Skin epidermis (tissue), 12 donors: Measurements from ENCODE around the gene PCSK4.
"Not testable (repeated sequence)": the region's sequence is repeated elsewhere in the genome, so short reads cannot be mapped to it uniquely, and the experiment has no call there.

Experiments
- H3K27ac ChIP-seq, 21 experiments: fragments of 200-600 bp; sonication (generic) in 11 of 21; one replicate each; pipeline ENCODE4 v1.5.0; 2020; ENCODE audit warnings: mild to moderate bottlenecking in 3 of 21, inconsistent platforms in 2 of 21, moderate library complexity in 2 of 21
- H3K4me3 ChIP-seq, 7 experiments: fragments of 200-600 bp; sonication (generic) in 2 of 7; one replicate each; pipeline ENCODE4 v1.5.0; 2020; ENCODE audit warnings: inconsistent platforms in 2 of 7, mild to moderate bottlenecking in 2 of 7, moderate library complexity in 1 of 7

PCSK4 gene

GRCh38 chr19:1523412-1524286, 33.5 kb upstream of the PCSK4 start, which contains the start of gene PLK5:
PLK5 (plus strand) TSS chr19:1524077; CDS start chr19:1526997, 2,920 bp downstream.
- no peak within 1 kb of the TSS for H3K27ac ChIP-seq

DNA sequence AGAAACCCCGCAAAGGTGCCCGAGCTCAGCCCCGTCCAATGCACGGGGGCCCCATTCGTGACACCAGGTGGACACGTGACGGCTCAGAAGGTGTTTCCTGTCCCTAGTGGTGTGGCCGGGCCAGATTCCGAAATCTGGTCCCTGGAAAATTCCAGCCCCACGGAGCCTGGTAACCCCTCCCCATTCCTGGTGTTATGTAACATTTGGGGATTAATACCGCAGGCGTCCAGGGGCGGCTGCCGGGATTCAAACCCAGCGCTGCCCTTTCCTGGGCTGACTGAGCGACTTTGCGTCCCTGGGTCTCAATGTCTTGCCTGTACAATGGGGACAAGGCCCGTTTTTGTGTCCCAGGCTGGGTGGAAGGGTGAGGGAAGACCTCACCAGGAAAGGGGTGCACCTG, 32.7 kb upstream of the PCSK4 start:
- no peak overlapping the region for H3K4me3 ChIP-seq
- no peak overlapping the region for H3K27ac ChIP-seq

More at GRCh38 chr19:1523412-1524286, 33.5 kb upstream of the PCSK4 start, which contains the start of gene PLK5:
- peak within 1 kb of the TSS in 1 of 7 experiments; percentile 21 for H3K4me3 ChIP-seq

- no peak overlapping the region for H3K4me3 ChIP-seq
- H3K27ac ChIP-seq, result no peak overlapping the region
These were observed 31.9 kb upstream of the PCSK4 start for GRCh38 chr19:1522061-1522460.

GRCh38 chr19:1521636-1522035, 31.5 kb upstream of the PCSK4 start:
- no peak overlapping the region for H3K4me3 ChIP-seq
- no peak overlapping the region for H3K27ac ChIP-seq

DNA sequence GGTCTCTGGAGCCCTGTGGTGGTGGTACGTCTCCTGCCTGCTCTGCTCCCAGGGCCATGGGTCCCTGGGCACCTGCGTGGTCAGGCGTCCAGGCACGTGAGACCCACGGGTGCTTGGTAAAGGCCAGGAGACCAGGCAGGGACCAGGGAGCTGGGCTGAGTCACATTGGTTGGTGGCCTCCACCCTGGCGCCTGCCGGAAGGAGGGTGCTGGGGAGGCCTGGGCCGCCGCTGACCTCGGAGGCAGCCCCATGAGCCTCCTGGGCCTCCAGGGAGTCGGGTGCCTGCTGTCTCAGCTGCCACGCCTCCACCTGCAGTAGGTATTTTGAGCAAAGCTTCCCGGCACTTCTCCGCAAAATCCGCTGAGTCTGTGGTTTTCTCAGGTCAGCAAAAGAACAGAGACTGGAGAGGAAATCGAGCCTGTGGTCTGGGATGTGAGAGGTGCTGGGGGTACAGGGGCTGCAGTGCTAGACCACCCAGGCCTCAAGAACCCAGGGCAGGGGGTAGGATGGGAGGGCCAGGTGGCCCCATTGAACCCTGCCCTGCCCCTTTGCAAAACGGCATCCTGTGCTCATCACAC, 30.1 kb upstream of the PCSK4 start:
- Histone ChIP-seq H3K4me3 (no peak overlapping the region), H3K27ac (no peak overlapping the region)

- not testable (repeated sequence) for H3K4me3 ChIP-seq, H3K27ac ChIP-seq
These were observed 29.7 kb upstream of the PCSK4 start for GRCh38 chr19:1519802-1520201.

- Histone ChIP-seq H3K4me3 (no peak overlapping the region), H3K27ac (no peak overlapping the region)
These were observed 28.3 kb upstream of the PCSK4 start for GRCh38 chr19:1518471-1518870.

DNA sequence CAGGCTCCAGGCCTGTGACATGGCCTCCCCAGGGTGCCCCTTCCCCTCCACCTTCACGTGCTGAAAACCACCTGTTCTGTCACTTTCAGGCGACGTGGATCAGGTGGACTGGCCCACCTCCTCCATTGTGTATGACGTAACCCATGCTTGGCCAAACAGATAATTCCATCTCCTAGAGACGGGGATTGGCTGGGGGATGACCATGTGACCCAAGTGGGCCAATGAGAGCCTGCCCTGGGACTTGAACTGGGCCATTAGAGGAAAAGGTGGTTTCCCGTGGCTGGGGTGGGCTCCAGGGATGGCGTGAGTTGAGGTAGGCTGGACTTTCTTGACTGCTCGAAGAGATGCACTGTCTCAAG, 26.2 kb upstream of the PCSK4 start:
- Histone ChIP-seq H3K4me3 (no peak overlapping the region), H3K27ac (no peak overlapping the region)

DNA sequence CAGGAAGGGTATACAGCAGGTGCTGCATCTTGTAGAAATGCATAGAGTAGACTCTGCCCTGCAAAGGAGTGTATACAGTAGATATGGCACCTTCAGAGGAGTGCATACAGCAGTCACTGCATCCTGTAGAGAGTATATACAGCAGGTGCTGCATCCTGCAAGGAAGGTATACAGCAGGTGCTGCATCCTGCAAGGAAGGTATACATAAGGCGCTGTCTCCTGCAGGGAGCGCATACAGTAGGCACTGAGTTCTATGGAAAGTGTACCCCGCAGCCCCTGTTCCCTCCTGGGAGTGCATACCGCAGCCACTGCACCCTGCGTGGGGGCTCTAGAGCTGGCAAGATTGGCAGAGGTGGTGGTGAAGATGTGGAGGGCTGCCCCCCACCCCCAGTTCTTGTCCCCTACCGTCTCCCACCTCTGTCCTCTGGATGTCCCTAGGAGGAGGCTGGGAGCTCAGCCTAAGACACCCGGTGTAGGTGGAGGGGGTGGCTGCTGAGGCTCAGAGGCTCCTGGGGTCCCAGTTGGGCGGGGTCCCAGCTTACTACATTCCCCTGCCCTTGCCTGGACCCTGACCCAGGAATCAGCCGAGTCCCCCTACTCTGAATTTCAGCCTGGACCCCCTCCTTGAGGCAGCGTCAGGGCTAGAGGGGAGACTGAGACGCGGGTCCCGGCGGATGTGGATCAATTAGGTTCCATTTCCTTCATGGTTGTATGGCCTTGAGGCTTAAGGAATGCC, 25.0 kb upstream of the PCSK4 start:
- no peak overlapping the region for H3K27ac ChIP-seq
- no peak overlapping the region for H3K4me3 ChIP-seq

DNA sequence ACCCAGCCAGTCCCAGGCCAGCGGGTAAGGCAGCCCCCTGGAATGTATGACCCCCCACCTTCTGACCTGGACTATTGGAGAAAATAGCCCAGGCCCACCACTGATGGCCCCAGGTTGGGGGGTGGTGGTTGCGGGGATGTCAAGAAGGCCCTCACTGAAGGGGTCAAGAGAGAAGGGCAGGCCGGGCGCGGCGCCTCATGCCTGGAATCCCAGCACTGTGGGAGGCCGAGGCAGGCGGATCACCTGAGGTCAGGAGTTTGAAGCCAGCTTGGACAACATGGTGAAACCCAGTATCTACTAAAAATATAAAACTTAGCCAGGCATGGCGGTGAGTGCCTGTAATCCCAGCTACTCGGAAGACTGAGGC, 24.1 kb upstream of the PCSK4 start:
- Histone ChIP-seq H3K4me3 (no peak overlapping the region), H3K27ac (no peak overlapping the region)

- peak overlapping the region in 9 of 21 experiments; percentile 19 to 80 (median 50) for H3K27ac ChIP-seq
- peak overlapping the region; percentile 15 to 46 (median 40) for H3K4me3 ChIP-seq
These were observed 23.5 kb upstream of the PCSK4 start for GRCh38 chr19:1513499-1514294.

- Histone ChIP-seq H3K4me3 (peak within 1 kb of the TSS; percentile 15 to 46 (median 40)), H3K27ac (peak within 1 kb of the TSS in 9 of 21 experiments; percentile 19 to 80 (median 50))
These were observed 22.7 kb upstream of the PCSK4 start, which contains the start of gene ADAMTSL5 for GRCh38 chr19:1512671-1513498. ADAMTSL5 (minus strand) TSS chr19:1513019; CDS start chr19:1510943, 2,076 bp downstream.

- H3K27ac ChIP-seq, result no peak overlapping the region
- H3K4me3 ChIP-seq, result no peak overlapping the region
These were observed 21.5 kb upstream of the PCSK4 start for GRCh38 chr19:1511318-1512317.

DNA sequence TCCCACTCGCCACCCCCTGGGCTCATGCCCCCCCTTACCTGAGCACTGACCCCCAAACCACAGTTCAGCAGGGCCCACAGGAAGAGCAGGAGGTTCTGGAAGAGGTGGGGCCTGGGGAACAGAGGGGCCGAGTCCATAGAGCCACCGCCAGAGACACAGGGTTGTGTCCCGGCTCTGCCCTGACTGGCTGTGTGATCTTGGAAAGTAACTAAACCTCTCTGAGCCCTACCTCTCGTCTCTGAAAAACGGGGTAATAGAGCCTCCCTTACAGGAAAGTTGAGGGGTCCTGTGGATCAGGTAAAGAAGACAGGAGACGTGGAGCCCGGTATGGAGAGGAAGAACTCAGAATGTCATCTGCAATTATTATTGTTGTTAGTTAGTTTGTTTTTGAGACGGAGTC, 20.7 kb upstream of the PCSK4 start:
- H3K4me3 ChIP-seq, result no peak overlapping the region
- H3K27ac ChIP-seq, result peak overlapping the region in 1 of 21 experiments; percentile 10

DNA sequence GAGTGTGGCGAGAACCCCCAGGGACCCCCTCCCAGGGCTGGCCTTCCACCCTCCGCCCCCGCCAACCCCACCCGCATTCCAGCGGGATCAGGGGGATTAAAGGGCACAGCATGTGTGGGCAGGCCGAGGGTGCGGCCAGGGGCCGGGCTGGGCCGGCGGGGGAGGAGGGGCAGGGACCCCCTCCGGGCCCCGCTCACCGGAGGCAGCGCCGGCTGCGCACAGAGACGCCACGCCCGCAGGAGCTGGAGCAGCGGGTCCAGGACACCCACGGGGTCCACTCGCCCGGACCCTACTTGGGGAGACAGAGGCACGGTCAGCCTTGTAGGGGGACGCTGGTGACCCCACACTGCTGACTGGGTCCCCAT, 20.3 kb upstream of the PCSK4 start:
- H3K4me3 ChIP-seq, result no peak overlapping the region
- H3K27ac ChIP-seq, result peak overlapping the region in 1 of 21 experiments; percentile 10

DNA sequence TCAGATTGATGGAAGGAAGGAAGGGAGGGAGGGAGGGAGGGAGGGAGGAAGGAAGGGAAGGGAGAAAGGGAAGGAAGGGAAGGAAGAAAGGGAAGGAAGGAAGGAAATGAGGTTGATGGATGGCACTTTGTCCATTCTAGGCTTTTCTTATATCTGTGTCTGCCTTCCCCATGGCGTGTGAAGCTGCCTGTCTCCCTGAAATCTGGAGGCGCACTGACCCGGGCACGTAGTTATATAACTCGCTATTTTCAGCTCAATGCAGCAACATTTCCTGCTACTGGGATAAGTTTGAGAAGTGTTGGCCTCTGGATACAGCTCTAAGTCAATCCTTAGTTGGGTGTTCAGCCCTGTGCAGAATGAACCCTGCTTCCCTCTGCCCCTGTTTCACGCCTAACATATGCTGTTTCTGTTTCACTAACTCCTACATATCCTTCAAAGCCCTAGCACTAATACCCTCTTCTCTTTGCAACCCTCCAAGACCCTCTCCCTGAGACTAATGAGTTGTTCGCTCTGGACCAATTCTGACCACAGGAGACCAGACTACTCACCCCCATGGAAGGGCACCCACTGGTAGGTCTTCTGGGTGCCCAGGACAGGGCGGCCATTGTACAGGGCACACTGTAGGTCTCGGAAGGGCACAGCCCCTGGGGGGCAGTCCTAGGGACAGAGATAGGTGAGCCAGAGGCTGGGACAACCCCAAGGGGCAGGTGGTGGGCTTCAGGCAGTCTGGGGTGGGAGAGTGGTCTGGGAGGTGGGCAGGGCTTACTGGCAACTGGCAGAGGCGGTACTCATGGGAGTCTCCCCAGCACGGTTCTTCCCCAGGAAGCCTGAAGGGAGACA, 19.7 kb upstream of the PCSK4 start:
- peak overlapping the region in 1 of 21 experiments; percentile 10 for H3K27ac ChIP-seq

GRCh38 chr19:1508507-1508856, 18.3 kb upstream of the PCSK4 start:
- Histone ChIP-seq H3K4me3 (peak overlapping the region in 4 of 7 experiments; percentile 12 to 42 (median 36)), H3K27ac (peak overlapping the region in 7 of 21 experiments; percentile 34 to 71 (median 59))

More for the DNA sequence above, 19.7 kb upstream of the PCSK4 start:
- no peak overlapping the region for H3K4me3 ChIP-seq
